ENCODE measurements around the gene DALRD3. TPM values are rescaled to one million over a fixed set of nuclear protein-coding genes. Genes with fewer than 3 reads are reported as not detected.

The DALRD3 gene
- total and polyA plus RNA-seq, 2 of the 8 experiments (the other 6 are each of a cell fraction or from before 2014, with no cell fraction given) = 30.4 to 86.5 TPM

GRCh38 chr3:49021813-49022687 lies 3.7 kb upstream of the DALRD3 start, which contains the start of gene NDUFAF3 (continued):
- peak; percentile 72 for TF ChIP-seq KDM4A (IDR thresholded peaks at IDR 0.05; ENCODE audit: low read depth, low read length, severe bottlenecking)
- TF ChIP-seq GABPA (IDR thresholded peaks at IDR 0.05; ENCODE audit: borderline replicate concordance, insufficient read depth, low read length) = no peak
- TF ChIP-seq CHD1 (IDR thresholded peaks at IDR 0.05; ENCODE audit: low read depth, low read length) = no peak
- TF ChIP-seq RBBP5 (IDR thresholded peaks at IDR 0.05; ENCODE audit: borderline replicate concordance, low read depth, low read length) = peak; percentile 83; the same call in 1 of the 2 replicates
- TF ChIP-seq SIX5 (IDR thresholded peaks at IDR 0.05; ENCODE audit: low read depth, low read length) = no peak
- no peak for TF ChIP-seq KDM1A (IDR thresholded peaks at IDR 0.05; ENCODE audit: borderline replicate concordance, low read length)
- TF ChIP-seq POLR2AphosphoS5 (IDR thresholded peaks at IDR 0.05; ENCODE audit: low read depth, low read length) = peak; percentile 98
- peak in 2 of 3 experiments; percentile 87 to 96; a peak in 3 of 4 replicates for TF ChIP-seq CTCF (IDR thresholded peaks at IDR 0.05; ENCODE audit: control extremely low read depth in 1 of 3, insufficient read depth in 1 of 3, low read depth in 1 of 3, low read length in 3 of 3)
- TF ChIP-seq SIN3A (conservative IDR thresholded peaks at IDR 0.05 in 1 of 2, IDR thresholded peaks at IDR 0.05 in 1 of 2; ENCODE audit: low read depth in 1 of 2, low read length in 2 of 2) = peak; percentile 79 to 88; a peak in 3 of 4 replicates
- TF ChIP-seq CHD2 (IDR thresholded peaks at IDR 0.05; ENCODE audit: low read length) = peak; percentile 69
- TF ChIP-seq NANOG (IDR thresholded peaks at IDR 0.05; ENCODE audit: insufficient read depth, low read depth, low read length, poor library complexity, severe bottlenecking) = peak; percentile 43
- no peak for TF ChIP-seq HDAC6 (IDR thresholded peaks at IDR 0.05; ENCODE audit: low read depth, low read length)
- no peak for TF ChIP-seq RXRA (IDR thresholded peaks at IDR 0.05; ENCODE audit: insufficient read depth, low read depth, low read length)
- TF ChIP-seq CREB1 (IDR thresholded peaks at IDR 0.05) = peak; percentile 83
- no peak for TF ChIP-seq CTBP2 (IDR thresholded peaks at IDR 0.05; ENCODE audit: borderline replicate concordance, insufficient read depth, insufficient read length, low read length)
- no peak for TF ChIP-seq FOSL1 (IDR thresholded peaks at IDR 0.05; ENCODE audit: insufficient read depth, low read depth, low read length)
- no peak for TF ChIP-seq CEBPB (IDR thresholded peaks at IDR 0.05; ENCODE audit: low read depth, low read length)
- peak; percentile 82 for TF ChIP-seq TBP (IDR thresholded peaks at IDR 0.05; ENCODE audit: low read depth, low read length)
- no peak for TF ChIP-seq SIRT6 (IDR thresholded peaks at IDR 0.05; ENCODE audit: low read length)
- no peak for TF ChIP-seq EZH2 (IDR thresholded peaks at IDR 0.05; ENCODE audit: low read depth, low read length, severe bottlenecking)
- TF ChIP-seq SP4 (IDR thresholded peaks at IDR 0.05; ENCODE audit: low read length) = no peak
- 0 out of 2 replicates have a peak, but pooled peaks have one; percentile 7 for TF ChIP-seq TCF12 (IDR thresholded peaks at IDR 0.05; ENCODE audit: low read depth, low read length)
